RWPE1 (cell line): ENCODE results near the gene PCDHGB1.
"Not testable (repeated sequence)": the region's sequence is repeated elsewhere in the genome, so short reads cannot be mapped to it uniquely, and the experiment has no call there.

Source experiments
- CTCF ChIA-PET: fragments of 350-600 bp; sonication (Branson Sonifier 250); formaldehyde crosslinking; extraction: SDS; loops from one replicate; lab custom pipeline; 2021; lab: Yijun Ruan, JAX
- POLR2A ChIA-PET: fragments of 400-600 bp; formaldehyde crosslinking; extraction: SDS; loops from one replicate; lab custom pipeline; 2020; ENCODE audit warnings: antibody characterized with exemption; ENCODE audit not compliant: low non-redundant PET; lab: Yijun Ruan, JAX
- DNase-seq: peaks from one replicate; pipeline ENCODE4 v3.0.0; 2012; ENCODE audit warnings: low spot score
- H3K27ac ChIP-seq: fragments of 450-650 bp; 2 replicates; pipeline ENCODE4 v1.5.1; 2017
- TF ChIP-seq, protein P1 (sequence below): fragments of 450-650 bp; conservative IDR thresholded peaks from 2 replicates; pipeline ENCODE4 v1.5.1; 2017; ENCODE audit warnings: low read depth, mild to moderate bottlenecking

Gene PCDHGB1

DNA sequence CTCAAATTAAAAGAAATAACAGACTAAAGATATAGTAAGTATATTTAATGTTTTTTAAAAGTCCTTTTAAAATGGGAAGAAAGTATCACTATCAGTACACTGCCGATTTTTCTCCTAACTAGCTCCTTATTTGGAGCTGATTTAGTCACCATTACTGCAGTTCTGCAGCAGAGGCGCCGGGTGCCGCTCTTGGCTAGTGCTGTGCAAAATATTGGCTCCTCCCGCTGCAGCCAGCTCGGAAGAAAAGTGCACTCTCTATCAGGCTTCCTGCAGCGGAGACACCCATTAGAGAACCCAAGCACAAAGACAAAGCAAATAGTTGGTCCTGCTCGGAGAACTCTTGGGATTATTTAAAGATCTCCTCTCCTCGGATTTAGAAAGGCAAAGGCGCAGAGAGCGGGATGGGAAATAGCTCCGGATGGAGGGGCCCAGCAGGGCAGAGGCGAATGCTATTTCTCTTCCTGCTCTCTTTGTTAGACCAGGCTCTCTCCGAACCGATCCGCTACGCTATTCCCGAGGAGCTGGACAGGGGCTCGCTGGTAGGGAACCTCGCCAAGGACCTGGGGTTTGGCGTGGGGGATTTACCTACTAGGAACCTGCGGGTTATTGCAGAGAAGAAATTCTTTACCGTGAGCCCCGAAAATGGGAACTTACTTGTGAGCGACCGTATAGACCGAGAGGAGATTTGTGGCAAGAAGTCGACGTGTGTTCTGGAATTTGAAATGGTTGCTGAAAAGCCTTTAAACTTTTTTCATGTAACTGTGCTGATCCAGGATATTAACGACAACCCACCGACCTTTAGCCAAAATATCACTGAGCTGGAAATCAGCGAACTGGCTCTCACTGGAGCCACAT is 20.3 kb downstream of the PCDHGB1 start, which contains the start of gene PCDHGB3:
Gene PCDHGB3, plus strand, starts transcription at position 249 of the 855 bp plus-strand sequence. Its CDS starts 153 bp downstream, at position 402.
- TF ChIP-seq, protein P1, sequence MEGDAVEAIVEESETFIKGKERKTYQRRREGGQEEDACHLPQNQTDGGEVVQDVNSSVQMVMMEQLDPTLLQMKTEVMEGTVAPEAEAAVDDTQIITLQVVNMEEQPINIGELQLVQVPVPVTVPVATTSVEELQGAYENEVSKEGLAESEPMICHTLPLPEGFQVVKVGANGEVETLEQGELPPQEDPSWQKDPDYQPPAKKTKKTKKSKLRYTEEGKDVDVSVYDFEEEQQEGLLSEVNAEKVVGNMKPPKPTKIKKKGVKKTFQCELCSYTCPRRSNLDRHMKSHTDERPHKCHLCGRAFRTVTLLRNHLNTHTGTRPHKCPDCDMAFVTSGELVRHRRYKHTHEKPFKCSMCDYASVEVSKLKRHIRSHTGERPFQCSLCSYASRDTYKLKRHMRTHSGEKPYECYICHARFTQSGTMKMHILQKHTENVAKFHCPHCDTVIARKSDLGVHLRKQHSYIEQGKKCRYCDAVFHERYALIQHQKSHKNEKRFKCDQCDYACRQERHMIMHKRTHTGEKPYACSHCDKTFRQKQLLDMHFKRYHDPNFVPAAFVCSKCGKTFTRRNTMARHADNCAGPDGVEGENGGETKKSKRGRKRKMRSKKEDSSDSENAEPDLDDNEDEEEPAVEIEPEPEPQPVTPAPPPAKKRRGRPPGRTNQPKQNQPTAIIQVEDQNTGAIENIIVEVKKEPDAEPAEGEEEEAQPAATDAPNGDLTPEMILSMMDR = peak; percentile 32
- no peak for DNase-seq
- H3K27ac ChIP-seq = no peak within 1 kb of the TSS
- ChIA-PET POLR2A (no interaction called here), CTCF (interaction anchor here (0.5 to 1.8 kb wide), 14 partner anchors 10 to 197 kb away, joined by 3 to 7 read pairs (median 4); partner anchors contain the start of genes PCDHB11, PCDHB14, PCDHGA2 and PCDHGB1)

DNA sequence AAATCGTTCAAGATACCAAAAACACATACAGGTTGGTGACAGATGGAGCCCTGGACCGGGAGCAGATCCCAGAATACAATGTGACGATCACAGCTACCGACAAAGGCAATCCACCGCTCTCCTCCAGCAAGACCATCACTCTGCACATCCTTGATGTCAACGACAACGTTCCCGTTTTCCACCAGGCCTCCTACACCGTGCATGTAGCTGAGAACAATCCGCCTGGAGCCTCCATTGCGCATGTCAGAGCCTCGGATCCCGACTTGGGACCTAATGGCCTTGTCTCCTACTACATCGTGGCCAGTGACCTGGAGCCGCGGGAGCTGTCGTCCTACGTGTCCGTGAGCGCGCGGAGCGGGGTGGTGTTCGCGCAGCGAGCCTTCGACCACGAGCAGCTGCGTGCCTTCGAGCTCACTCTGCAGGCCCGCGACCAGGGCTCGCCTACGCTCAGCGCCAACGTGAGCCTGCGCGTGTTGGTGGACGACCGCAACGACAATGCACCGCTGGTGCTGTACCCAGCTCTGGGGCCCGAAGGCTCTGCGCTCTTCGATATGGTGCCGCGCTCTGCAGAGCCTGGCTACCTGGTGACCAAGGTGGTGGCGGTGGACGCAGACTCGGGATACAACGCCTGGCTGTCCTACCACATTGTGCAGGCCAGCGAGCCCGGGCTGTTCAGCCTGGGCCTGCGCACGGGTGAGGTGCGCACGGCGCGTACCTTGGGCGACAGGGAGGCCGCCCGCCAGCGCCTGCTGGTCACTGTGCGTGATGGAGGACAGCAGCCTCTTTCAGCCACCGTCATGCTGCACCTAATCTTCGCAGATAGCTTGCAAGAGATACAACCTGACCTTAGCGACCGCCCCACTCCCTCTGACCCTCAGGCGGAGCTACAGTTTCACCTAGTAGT is 21.9 kb downstream of the PCDHGB1 start:
- no peak for DNase-seq
- CTCF ChIA-PET = interaction anchor here (0.5 to 1.5 kb wide), 5 partner anchors 46 to 248 kb away, joined by 3 to 7 read pairs (median 3); no protein-coding TSS in a partner anchor
- H3K27ac ChIP-seq = no peak overlapping the region
- TF ChIP-seq, protein P1 = no peak
- POLR2A ChIA-PET = no interaction called here

- TF ChIP-seq, protein P1 = 0 out of 2 replicates have a peak, but pooled peaks have one; percentile 12
- no peak for DNase-seq
- no peak within 1 kb of the TSS for H3K27ac ChIP-seq
- POLR2A ChIA-PET = no interaction called here
- CTCF ChIA-PET = interaction anchor here (0.6 to 0.9 kb wide), 7 partner anchors 9 to 568 kb away, joined by 3 to 4 read pairs (median 4); partner anchors contain the start of gene PCDHGA5
Measured at GRCh38 chr5:141373673-141374317, 23.9 kb downstream of the PCDHGB1 start, which contains the start of gene PCDHGA6. Gene PCDHGA6, plus strand, starts transcription at chr5:141373891. Its CDS starts 193 bp downstream, at chr5:141374084.

DNA sequence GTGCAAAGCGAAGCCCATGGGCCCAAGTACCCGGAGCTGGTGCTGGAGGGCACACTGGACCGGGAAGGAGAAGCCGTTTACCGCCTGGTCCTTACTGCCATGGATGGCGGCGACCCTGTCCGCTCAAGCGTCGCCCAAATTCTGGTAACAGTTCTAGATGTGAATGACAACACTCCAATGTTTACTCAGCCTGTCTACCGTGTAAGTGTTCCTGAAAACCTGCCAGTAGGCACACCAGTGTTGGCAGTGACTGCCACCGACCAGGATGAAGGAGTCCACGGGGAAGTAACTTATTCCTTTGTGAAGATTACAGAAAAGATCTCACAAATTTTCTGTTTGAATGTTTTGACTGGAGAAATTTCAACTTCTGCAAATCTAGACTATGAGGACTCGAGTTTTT is 24.7 kb downstream of the PCDHGB1 start:
- DNase-seq = no peak
- no peak overlapping the region for H3K27ac ChIP-seq
- ChIA-PET POLR2A (no interaction called here), CTCF (interaction anchor here (0.6 to 1.0 kb wide), 4 partner anchors 57 to 190 kb away, joined by 3 to 4 read pairs (median 4); no protein-coding TSS in a partner anchor)
- TF ChIP-seq, protein P1 = no peak

- POLR2A ChIA-PET, DNase-seq, H3K27ac ChIP-seq: not testable (repeated sequence)
- CTCF ChIA-PET = interaction anchor here (0.7 to 1.0 kb wide), 2 partner anchors 179 to 669 kb away, joined by 3 read pairs; no protein-coding TSS in a partner anchor
Measured at GRCh38 chr5:141375444-141376155, 25.7 kb downstream of the PCDHGB1 start.
